ENCODE measurements around the gene UBE2L6. TPM values are rescaled to one million over a fixed set of nuclear protein-coding genes. Genes with fewer than 3 reads are reported as not detected.

The UBE2L6 gene
- 10.3 and 48.4 TPM in 2 replicates for total RNA-seq

DNA sequence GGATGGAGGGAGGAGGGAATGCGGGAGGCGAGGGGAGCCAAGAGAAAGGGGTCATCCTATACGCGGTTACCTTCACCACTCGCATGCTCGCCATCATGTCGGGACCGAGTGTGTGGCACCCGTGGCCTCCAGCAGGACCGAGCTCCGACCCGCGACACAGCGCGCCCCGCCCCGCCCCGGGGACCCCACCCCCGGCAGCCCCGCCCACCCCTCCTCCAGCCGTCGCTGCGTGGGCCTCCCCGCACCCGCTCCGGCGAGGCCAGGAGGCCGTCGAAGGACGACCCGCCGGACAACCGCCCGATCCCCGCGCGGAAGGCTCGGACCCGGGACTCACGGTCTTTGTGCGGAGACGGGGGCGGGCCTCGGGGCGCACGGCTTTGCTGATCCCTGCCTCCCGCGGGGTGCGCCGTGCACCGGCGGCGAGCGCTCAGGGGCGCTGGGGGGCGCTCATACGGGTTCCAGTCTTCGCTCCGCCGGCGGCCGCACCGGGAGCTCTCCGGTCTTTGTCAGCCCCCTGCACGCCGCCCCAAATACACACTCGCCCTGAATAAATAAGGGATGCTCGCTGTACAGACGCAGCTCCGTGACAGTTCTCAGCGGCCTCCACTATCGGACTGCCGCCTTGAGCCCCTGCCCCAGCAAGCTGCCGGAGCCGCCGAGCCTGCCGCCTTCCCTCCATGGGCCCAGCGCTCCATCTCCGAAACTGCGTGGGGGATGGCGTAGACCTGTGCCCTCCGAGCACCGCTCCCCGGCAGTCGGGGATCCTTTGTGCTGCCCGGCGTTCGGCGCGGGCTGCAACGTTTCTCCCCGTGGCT lies at the start of gene UBE2L6:
Gene UBE2L6 (minus strand): TSS at position 158 of the 815 bp plus-strand sequence. CDS start 61 bp downstream, at position 97.

DNA sequence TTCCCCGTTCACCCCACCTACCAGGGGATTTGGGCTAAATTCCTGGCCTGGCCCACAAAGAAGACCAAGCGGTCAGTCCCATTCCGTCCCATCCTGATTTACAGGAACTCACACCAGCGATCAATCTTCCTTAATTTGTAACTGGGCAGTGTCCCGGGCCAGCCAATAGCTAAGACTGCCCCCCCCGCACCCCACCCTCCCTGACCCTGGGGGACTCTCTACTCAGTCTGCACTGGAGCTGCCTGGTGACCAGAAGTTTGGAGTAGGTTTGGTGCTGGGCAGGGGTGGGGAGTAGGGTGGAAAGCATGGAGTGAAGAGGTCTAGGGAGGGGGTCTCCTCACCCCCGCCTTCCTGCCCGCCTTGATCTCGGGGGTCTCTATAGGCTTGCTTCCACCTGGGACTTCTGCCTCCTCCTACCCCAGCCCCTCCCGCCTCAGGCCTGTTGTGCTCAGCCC lies 30.0 kb upstream of the UBE2L6 start, which contains the start of gene SERPING1:
Gene SERPING1 (plus strand): TSS at position 225 of the 455 bp plus-strand sequence. CDS start 586 bp downstream, outside the sequence.

DNA sequence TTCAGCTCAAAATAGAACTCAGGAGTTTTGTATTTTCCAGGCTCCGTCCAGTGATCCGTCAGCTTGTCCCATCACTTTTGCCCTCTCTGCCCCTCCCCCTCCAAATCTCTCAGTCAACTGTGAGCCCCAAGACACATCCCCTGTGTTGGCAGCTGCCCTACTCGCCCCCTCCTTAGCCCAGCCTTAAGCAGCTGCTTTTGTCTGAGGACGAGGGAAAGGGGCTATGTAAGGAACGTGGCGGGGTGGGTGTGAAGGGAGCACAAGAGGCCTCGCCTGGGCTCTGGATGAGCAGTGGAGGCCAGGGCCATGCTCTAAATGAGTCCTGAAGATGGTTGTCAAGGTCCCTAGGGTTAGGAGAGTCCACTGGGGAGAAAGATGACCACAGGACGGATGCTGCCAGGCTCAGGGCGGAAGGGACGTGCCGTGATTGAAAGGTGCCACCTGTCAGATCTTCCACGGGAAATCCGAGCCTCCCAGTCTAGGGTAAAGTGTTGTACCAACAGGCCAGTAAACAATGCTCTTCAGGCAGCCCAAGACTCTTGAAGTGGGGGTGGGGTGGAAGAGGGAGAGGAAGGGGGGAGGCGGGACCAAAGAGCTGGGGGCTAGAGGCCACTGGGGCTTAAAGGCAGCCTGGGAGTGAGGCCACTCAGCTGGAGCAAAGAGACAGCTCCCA lies 30.4 kb downstream of the UBE2L6 start, which contains the start of gene SMTNL1:
Gene SMTNL1 (plus strand): TSS at position 649 of the 673 bp plus-strand sequence. CDS start 5,048 bp downstream, outside the sequence.

DNA sequence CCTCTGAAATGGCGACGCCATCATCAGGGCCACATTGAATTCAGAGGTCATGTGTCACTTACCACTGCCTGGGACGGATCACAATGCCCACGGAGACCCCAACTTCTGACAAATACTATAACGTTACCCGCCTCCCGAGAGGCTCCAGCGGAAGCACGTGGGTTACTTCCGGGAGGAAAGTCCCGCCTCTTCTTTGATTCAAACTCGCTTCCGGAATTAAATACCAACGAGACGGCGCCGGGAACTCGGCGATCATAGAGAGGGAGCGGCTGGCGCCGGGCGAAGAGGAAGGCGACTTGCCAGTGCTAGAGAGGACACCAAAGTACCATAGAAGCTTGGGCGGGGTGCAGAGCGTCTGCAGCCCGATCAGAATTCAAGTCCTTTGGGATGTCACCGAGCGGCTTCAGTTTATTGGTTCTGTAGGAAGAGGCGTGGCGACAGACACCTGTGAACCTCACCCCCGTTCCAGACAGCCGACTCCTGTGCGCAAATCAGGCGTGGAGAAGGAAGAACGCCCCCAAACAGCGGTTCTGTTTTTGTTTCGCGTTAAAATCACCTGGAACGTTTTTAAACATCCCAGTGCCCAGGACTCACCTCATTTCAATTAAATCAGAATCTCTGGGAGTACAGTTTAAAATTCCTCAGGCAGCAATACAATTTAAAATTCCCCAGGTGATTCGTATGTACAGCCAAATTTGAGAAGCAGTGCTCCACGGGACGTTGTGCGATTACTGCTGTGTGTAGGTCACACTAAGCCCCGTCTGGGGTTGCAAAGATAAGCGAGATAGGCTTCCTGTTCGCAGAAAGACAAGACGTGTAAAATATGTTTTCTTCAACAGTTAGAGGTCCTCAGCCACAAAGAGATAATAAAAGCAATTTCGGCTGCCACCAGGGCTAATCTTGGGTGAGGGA lies 36.6 kb downstream of the UBE2L6 start, which contains the start of gene TIMM10:
Gene TIMM10 (minus strand): TSS at position 159 of the 912 bp plus-strand sequence. CDS start 565 bp downstream, outside the sequence.

DNA sequence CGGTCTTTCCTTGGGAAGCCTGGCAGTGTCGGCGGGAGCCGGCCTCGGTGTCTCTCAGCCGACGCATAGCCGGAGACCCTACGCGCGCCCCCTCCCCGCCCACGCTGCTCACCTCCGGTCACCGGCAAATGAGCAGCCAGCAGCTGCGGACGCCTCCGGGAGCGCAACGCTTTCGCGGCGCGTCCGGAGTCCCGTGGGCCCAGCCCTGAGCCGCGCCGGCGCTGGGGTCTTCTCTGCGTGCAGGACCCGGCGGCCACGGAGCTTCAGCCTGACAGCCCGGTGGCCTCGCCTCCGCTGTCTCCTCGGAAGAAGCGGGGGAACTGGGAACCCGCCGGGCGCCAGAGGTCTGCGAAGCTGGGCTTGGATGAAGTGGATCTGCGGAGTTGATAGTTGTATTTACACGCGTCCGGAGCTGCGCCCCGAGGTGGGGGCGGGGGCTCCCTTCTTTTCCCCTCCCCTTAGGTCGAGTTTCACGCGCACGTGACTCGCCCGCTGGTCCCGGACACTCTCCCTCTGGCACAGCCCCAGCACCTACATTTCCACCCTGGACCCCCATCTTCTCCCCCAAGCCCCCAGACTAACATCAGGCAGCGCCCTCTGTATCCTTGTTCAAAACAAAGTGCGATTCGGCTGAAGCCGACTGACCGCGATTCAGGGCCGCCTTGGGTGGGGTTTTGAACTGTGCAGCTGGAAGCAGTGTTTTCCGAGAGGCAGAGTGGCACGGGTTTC lies 52.0 kb downstream of the UBE2L6 start, which contains the start of gene SLC43A1:
Gene SLC43A1 (minus strand): TSS at position 371 of the 729 bp plus-strand sequence. CDS start 1,591 bp downstream, outside the sequence.

Other genes starting within 250 kb of the UBE2L6 start
- 110 and 231 TPM in 2 replicates for gene TNKS1BP1, start 242.7 kb downstream of the UBE2L6 start, total RNA-seq
- gene SSRP1, start 231.8 kb downstream of the UBE2L6 start, total RNA-seq, result 105 and 126 TPM in 2 replicates
- not detected in 2 replicates for gene P2RX3, start 229.3 kb downstream of the UBE2L6 start, total RNA-seq
- gene PRG3, start 186.5 kb downstream of the UBE2L6 start, total RNA-seq, result not detected in 2 replicates
- not detected in 2 replicates for gene PRG2, start 177.0 kb downstream of the UBE2L6 start, total RNA-seq
- gene SLC43A3, start 140.6 kb downstream of the UBE2L6 start, total RNA-seq, result 15.6 and 21.9 TPM in 2 replicates
- gene RTN4RL2, start 107.1 kb downstream of the UBE2L6 start, total RNA-seq, result under 0.01 TPM in 1 of 2 replicates, not detected in the other
- gene SLC43A1, start 52.0 kb downstream of the UBE2L6 start, total RNA-seq, result 2.0 and 2.1 TPM in 2 replicates
- 32.3 and 69.0 TPM in 2 replicates for gene TIMM10, start 36.9 kb downstream of the UBE2L6 start, total RNA-seq
- gene SMTNL1, start 30.1 kb downstream of the UBE2L6 start, total RNA-seq, result not detected in 2 replicates
- 0.68 and 10.0 TPM in 2 replicates for gene SERPING1, start 30.0 kb upstream of the UBE2L6 start, total RNA-seq
- gene YPEL4, start 82.2 kb upstream of the UBE2L6 start, total RNA-seq, result under 0.01 and 0.07 TPM in 2 replicates
- 22.4 and 24.9 TPM in 2 replicates for gene CLP1, start 90.1 kb upstream of the UBE2L6 start, total RNA-seq
- 45.5 and 79.9 TPM in 2 replicates for gene ZDHHC5, start 100.4 kb upstream of the UBE2L6 start, total RNA-seq
- 13.8 and 18.8 TPM in 2 replicates for gene MED19, start 144.5 kb upstream of the UBE2L6 start, total RNA-seq
- 89.5 and 95.5 TPM in 2 replicates for gene TMX2, start 144.9 kb upstream of the UBE2L6 start, total RNA-seq
- 73.5 and 83.4 TPM in 2 replicates for gene SELENOH, start 173.8 kb upstream of the UBE2L6 start, total RNA-seq
- gene BTBD18, start 184.1 kb upstream of the UBE2L6 start, total RNA-seq, result not detected in 2 replicates
- 174 and 308 TPM in 2 replicates for gene CTNND1, start 194.1 kb upstream of the UBE2L6 start, total RNA-seq